IMR-90 (cell line): Measurements from ENCODE around the gene PRKN. TPM values are rescaled to one million over a fixed set of nuclear protein-coding genes. Genes with fewer than 3 reads are reported as not detected.

Experiments
- ATAC-seq: fragments of 200-7000 bp; cut with Tn5 transposase; 2 replicates; pipeline ENCODE4 v1.9.1; 2020; ENCODE audit warnings: low read depth, mild to moderate bottlenecking, moderate library complexity
- BruUV-seq: library from RNA; stranded (reverse); fragments of 400-500 nt; replicated peaks from 2 replicates; lab custom pipeline; 2021; lab: Mats Ljungman, UMichigan
- CTCF ChIA-PET: fragments of 300-600 bp; formaldehyde crosslinking; extraction: SDS; loops from one replicate; lab custom pipeline; 2021; ENCODE audit warnings: antibody characterized with exemption; lab: Yijun Ruan, JAX
- POLR2A ChIA-PET: fragments of 300-600 bp; sonication (Branson Sonifier 250); formaldehyde crosslinking; loops from one replicate; lab custom pipeline; 2022; ENCODE audit warnings: antibody characterized with exemption; ENCODE audit not compliant: unreplicated experiment; lab: Charles Lee
- DNase-seq: peaks from one replicate; pipeline ENCODE4 v3.0.0; 2013
- H2AFZ ChIP-seq: replicated peaks from 2 replicates; pipeline ENCODE3; 2013; ENCODE audit warnings: low read length, mild to moderate bottlenecking; ENCODE audit not compliant: poor library complexity
- H2AK5ac ChIP-seq: 2 replicates; pipeline ENCODE4 v1.6.1; 2013; ENCODE audit warnings: low read depth, low read length, inconsistent platforms
- H2AK9ac ChIP-seq: replicated peaks from 2 replicates; pipeline ENCODE3; 2013; ENCODE audit warnings: mild to moderate bottlenecking, low read depth, low read length, moderate library complexity; ENCODE audit not compliant: poor library complexity
- H2BK120ac ChIP-seq: 2 replicates; pipeline ENCODE4 v1.6.1; 2013; ENCODE audit warnings: low read depth, low read length, inconsistent platforms
- H2BK15ac ChIP-seq: 3 replicates; pipeline ENCODE4 v1.6.1; 2013; ENCODE audit warnings: low read depth, low read length, inconsistent platforms
- H2BK20ac ChIP-seq: 2 replicates; pipeline ENCODE4 v1.6.1; 2013; ENCODE audit warnings: low read depth, mild to moderate bottlenecking, inconsistent platforms, low read length, moderate library complexity
- H2BK5ac ChIP-seq: 2 replicates; pipeline ENCODE4 v1.6.1; 2013; ENCODE audit warnings: mild to moderate bottlenecking, low read depth, low read length, inconsistent platforms; ENCODE audit not compliant: poor library complexity, severe bottlenecking
- H3K14ac ChIP-seq: replicated peaks from 2 replicates; pipeline ENCODE4 v1.6.1; 2013; ENCODE audit warnings: low read depth, low read length, inconsistent platforms
- H3K18ac ChIP-seq: 2 replicates; pipeline ENCODE4 v1.6.1; 2013; ENCODE audit warnings: low read depth, low read length, control low read depth
- H3K23ac ChIP-seq: 2 replicates; pipeline ENCODE4 v1.6.1; 2013; ENCODE audit warnings: low read depth, low read length, inconsistent platforms
- H3K27ac ChIP-seq: 2 replicates; pipeline ENCODE4 v1.5.1; 2013; ENCODE audit warnings: mild to moderate bottlenecking, control low read depth, low read length; ENCODE audit not compliant: insufficient read depth
- H3K27me3 ChIP-seq: 2 replicates; pipeline ENCODE4 v1.6.1; 2013; ENCODE audit warnings: low read length; ENCODE audit not compliant: control insufficient read depth, insufficient read depth
- H3K36me3 ChIP-seq: 2 replicates; pipeline ENCODE4 v1.6.1; 2013; ENCODE audit warnings: low read length, mixed read lengths; ENCODE audit not compliant: control insufficient read depth, insufficient read depth
- H3K4ac ChIP-seq: 2 replicates; pipeline ENCODE4 v1.6.1; 2013; ENCODE audit warnings: low read depth, low read length, inconsistent platforms
- H3K4me1 ChIP-seq: 2 replicates; pipeline ENCODE4 v1.6.1; 2013; ENCODE audit warnings: low read length, mixed read lengths; ENCODE audit not compliant: control insufficient read depth, insufficient read depth
- H3K4me2 ChIP-seq: 2 replicates; pipeline ENCODE4 v1.6.1; 2013; ENCODE audit warnings: low read depth, mild to moderate bottlenecking, control low read depth, low read length, moderate library complexity
- H3K4me3 ChIP-seq: 2 replicates; pipeline ENCODE4 v1.5.1; 2013; ENCODE audit warnings: low read depth, mild to moderate bottlenecking, control low read depth, low read length, moderate library complexity; ENCODE audit not compliant: insufficient read depth
- H3K56ac ChIP-seq: 2 replicates; pipeline ENCODE4 v1.6.1; 2013; ENCODE audit warnings: low read length, inconsistent platforms; ENCODE audit not compliant: insufficient read depth; ENCODE audit errors: extremely low read depth
- H3K79me1 ChIP-seq, 2 experiments: 2 replicates each; pipeline ENCODE4 v1.6.1; 2013; ENCODE audit warnings: low read length in 2 of 2, inconsistent platforms in 1 of 2, low read depth in 1 of 2
- H3K9ac ChIP-seq: 2 replicates; pipeline ENCODE4 v1.6.1; 2013; ENCODE audit warnings: low read depth, low read length, control low read depth
- H3K9me1 ChIP-seq: 2 replicates; pipeline ENCODE4 v1.6.1; 2013; ENCODE audit warnings: low read length, inconsistent platforms; ENCODE audit not compliant: insufficient read depth
- H3K9me3 ChIP-seq: 2 replicates; pipeline ENCODE4 v1.6.1; 2013; ENCODE audit warnings: low read length; ENCODE audit not compliant: control insufficient read depth, insufficient read depth
- H4K20me1 ChIP-seq: 2 replicates; pipeline ENCODE4 v1.6.1; 2013; ENCODE audit warnings: low read length, inconsistent platforms; ENCODE audit not compliant: insufficient read depth
- H4K5ac ChIP-seq: 2 replicates; pipeline ENCODE4 v1.6.1; 2013; ENCODE audit warnings: mild to moderate bottlenecking, low read depth, low read length, control low read depth
- H4K8ac ChIP-seq, 2 experiments: 2 replicates each; pipeline ENCODE4 v1.6.1; 2013; ENCODE audit warnings: low read depth in 2 of 2, low read length in 2 of 2, control low read depth in 1 of 2, inconsistent platforms in 1 of 2
- H4K91ac ChIP-seq: 2 replicates; pipeline ENCODE4 v1.6.1; 2013; ENCODE audit warnings: low read depth, low read length, inconsistent platforms; ENCODE audit not compliant: insufficient read depth
- BHLHE40 ChIP-seq: fragments of 150-350 bp; IDR thresholded peaks from 2 replicates; pipeline ENCODE4 v1.6.1; 2016; ENCODE audit warnings: mild to moderate bottlenecking, low read depth, low read length
- CEBPB ChIP-seq: IDR thresholded peaks from 2 replicates; pipeline ENCODE4 v1.6.1; 2012; ENCODE audit warnings: low read depth, low read length, improper control_type of control experiment
- CHD1 ChIP-seq: IDR thresholded peaks from 2 replicates; pipeline ENCODE4 v1.6.1; 2012; ENCODE audit warnings: low read depth, low read length, improper control_type of control experiment
- FOS ChIP-seq: fragments of 150-350 bp; IDR thresholded peaks from 2 replicates; pipeline ENCODE4 v1.6.1; 2016; ENCODE audit warnings: low read depth, low read length
- MAFK ChIP-seq: IDR thresholded peaks from 2 replicates; pipeline ENCODE4 v1.6.1; 2012; ENCODE audit warnings: low read depth, low read length, improper control_type of control experiment
- MAZ ChIP-seq: IDR thresholded peaks from 2 replicates; pipeline ENCODE4 v1.6.1; 2012; ENCODE audit warnings: low read depth, mild to moderate bottlenecking, low read length, improper control_type of control experiment, moderate library complexity, borderline replicate concordance
- MXI1 ChIP-seq: IDR thresholded peaks from 2 replicates; pipeline ENCODE4 v1.6.1; 2012; ENCODE audit warnings: low read depth, mild to moderate bottlenecking, low read length, moderate library complexity, borderline replicate concordance
- NFE2L2 ChIP-seq: fragments of 150-350 bp; IDR thresholded peaks from 2 replicates; pipeline ENCODE4 v1.6.1; 2016; ENCODE audit warnings: low read depth, mild to moderate bottlenecking, low read length
- POLR2A ChIP-seq: IDR thresholded peaks from 2 replicates; pipeline ENCODE4 v1.6.1; 2012; ENCODE audit warnings: mild to moderate bottlenecking, low read depth, low read length
- RAD21 ChIP-seq: IDR thresholded peaks from 2 replicates; pipeline ENCODE4 v1.6.1; 2012; ENCODE audit warnings: low read length, improper control_type of control experiment
- RCOR1 ChIP-seq: IDR thresholded peaks from 2 replicates; pipeline ENCODE4 v1.6.1; 2012; ENCODE audit warnings: mild to moderate bottlenecking, low read length, improper control_type of control experiment; ENCODE audit not compliant: insufficient replicate concordance
- RFX5 ChIP-seq: IDR thresholded peaks from 2 replicates; pipeline ENCODE4 v1.8.0; 2012; ENCODE audit warnings: low read depth, mild to moderate bottlenecking, low read length, moderate library complexity
- SMC3 ChIP-seq: fragments of 150-350 bp; IDR thresholded peaks from 2 replicates; pipeline ENCODE4 v1.6.1; 2016; ENCODE audit warnings: low read depth, mild to moderate bottlenecking, antibody characterized with exemption, low read length, moderate library complexity
- USF2 ChIP-seq: fragments of 150-350 bp; IDR thresholded peaks from 2 replicates; pipeline ENCODE4 v1.6.1; 2017; ENCODE audit warnings: mild to moderate bottlenecking, antibody characterized with exemption, low read length, low read depth
- WGBS, 2 experiments: methylation state at CpG; one replicate each; pipeline versions ENCODE4 v1.1.5 to v1.1.7; 2013; ENCODE audit warnings: missing lambda C conversion rate in 2 of 2; ENCODE audit not compliant: insufficient read length in 1 of 2; ENCODE audit errors: extremely low coverage in 2 of 2; 5-methylcytosine and 5-hydroxymethylcytosine counted together
- dilution Hi-C: fragments of 300-500 bp; cut with HindIII; formaldehyde crosslinking; loops from one replicate; pipeline ENCODE4 v1.14.3; 2018; ENCODE audit warnings: low sequenced_read_pairs; ENCODE audit not compliant: unreplicated experiment
- in situ Hi-C: fragments of 300-500 bp; cut with MboI; formaldehyde crosslinking; loops from 3 replicates; pipeline ENCODE4 v1.14.3; 2019; ENCODE audit warnings: low sequenced_read_pairs, inconsistent platforms, mixed read lengths
- intact Hi-C: fragments of 100-400 bp; cut with micrococcal nuclease; formaldehyde crosslinking; loops from 2 replicates; pipeline ENCODE4 v1.10.0; 2022
- polyA plus RNA-seq, 3 experiments: library from polyadenylated mRNA; depleted of rRNA; stranded (reverse); fragments of >200 nt; gene quantifications; 2 replicates each; pipeline ENCODE4 v1.2.3, GENCODE V29; 2012; ENCODE audit warnings: low replicate concordance in 1 of 3
- total RNA-seq: library from RNA; depleted of rRNA; stranded (reverse); fragments of >200 nt; gene quantifications from 2 replicates; pipeline ENCODE4 v1.2.3, GENCODE V29; 2012
- TF ChIP-seq, protein P1 (sequence below): fragments of 150-350 bp; IDR thresholded peaks from 2 replicates; pipeline ENCODE4 v1.6.1; 2016; ENCODE audit warnings: low read depth, mild to moderate bottlenecking, low read length, moderate library complexity, borderline replicate concordance
- TF ChIP-seq, protein P2 (sequence below): conservative IDR thresholded peaks from 2 replicates; pipeline ENCODE4 v1.5.1; 2012; ENCODE audit warnings: mild to moderate bottlenecking, low read depth, low read length, improper control_type of control experiment

PRKN gene
- total and polyA plus RNA-seq, 2 of the 4 experiments (the other 2 are of a cell fraction), result 0.15 to 0.18 TPM

GRCh38 chr6:162332365-162332764, 395.2 kb downstream of the PRKN start:
- no CpG with 5 or more reads among the region's 4 CpGs for WGBS, 2 experiments
- no TSS peak for BruUV-seq

More at GRCh38 chr6:162332365-162332764, 395.2 kb downstream of the PRKN start:
- CTCF ChIA-PET, result no interaction called here
- Histone ChIP-seq H2BK15ac (no peak overlapping the region), H3K9me3 (peaks cover 20% of the 10 kb centered on the region), H2BK20ac (no peak overlapping the region), H3K4me2 (no peak overlapping the region), H4K8ac (no peak overlapping the region), H3K27ac (no peak overlapping the region), H3K9ac (no peak overlapping the region), H2BK5ac (no peak overlapping the region), H3K27me3 (no peaks in the 10 kb centered on the region), H2AFZ (no peak overlapping the region), H3K36me3 (no peaks in the 10 kb centered on the region), H3K4me1 (no peaks in the 10 kb centered on the region), H3K56ac (no peak overlapping the region), H4K91ac (no peak overlapping the region), H3K4me3 (no peak overlapping the region), H4K5ac (no peak overlapping the region), H3K79me1 (no peaks in the 10 kb centered on the region), H3K14ac (no peak overlapping the region), H2BK120ac (no peak overlapping the region), H3K4ac (no peak overlapping the region), H3K9me1 (no peaks in the 10 kb centered on the region), H3K23ac (no peak overlapping the region), H2AK9ac (no peak overlapping the region), H2AK5ac (no peak overlapping the region), H4K20me1 (no peaks in the 10 kb centered on the region), H3K18ac (no peak overlapping the region)
- intact Hi-C loops, result no loop called here
- DNase-seq, result no peak
- TF ChIP-seq USF2 (no peak), MXI1 (no peak), RAD21 (no peak), MAFK (no peak), MAZ (no peak), RCOR1 (no peak), POLR2A (no peak), BHLHE40 (no peak), FOS (no peak), RFX5 (no peak), SMC3 (no peak), CHD1 (no peak), CEBPB (no peak), NFE2L2 (no peak)
- TF ChIP-seq, protein P1, sequence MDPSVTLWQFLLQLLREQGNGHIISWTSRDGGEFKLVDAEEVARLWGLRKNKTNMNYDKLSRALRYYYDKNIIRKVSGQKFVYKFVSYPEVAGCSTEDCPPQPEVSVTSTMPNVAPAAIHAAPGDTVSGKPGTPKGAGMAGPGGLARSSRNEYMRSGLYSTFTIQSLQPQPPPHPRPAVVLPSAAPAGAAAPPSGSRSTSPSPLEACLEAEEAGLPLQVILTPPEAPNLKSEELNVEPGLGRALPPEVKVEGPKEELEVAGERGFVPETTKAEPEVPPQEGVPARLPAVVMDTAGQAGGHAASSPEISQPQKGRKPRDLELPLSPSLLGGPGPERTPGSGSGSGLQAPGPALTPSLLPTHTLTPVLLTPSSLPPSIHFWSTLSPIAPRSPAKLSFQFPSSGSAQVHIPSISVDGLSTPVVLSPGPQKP, result no peak
- TF ChIP-seq, protein P2, sequence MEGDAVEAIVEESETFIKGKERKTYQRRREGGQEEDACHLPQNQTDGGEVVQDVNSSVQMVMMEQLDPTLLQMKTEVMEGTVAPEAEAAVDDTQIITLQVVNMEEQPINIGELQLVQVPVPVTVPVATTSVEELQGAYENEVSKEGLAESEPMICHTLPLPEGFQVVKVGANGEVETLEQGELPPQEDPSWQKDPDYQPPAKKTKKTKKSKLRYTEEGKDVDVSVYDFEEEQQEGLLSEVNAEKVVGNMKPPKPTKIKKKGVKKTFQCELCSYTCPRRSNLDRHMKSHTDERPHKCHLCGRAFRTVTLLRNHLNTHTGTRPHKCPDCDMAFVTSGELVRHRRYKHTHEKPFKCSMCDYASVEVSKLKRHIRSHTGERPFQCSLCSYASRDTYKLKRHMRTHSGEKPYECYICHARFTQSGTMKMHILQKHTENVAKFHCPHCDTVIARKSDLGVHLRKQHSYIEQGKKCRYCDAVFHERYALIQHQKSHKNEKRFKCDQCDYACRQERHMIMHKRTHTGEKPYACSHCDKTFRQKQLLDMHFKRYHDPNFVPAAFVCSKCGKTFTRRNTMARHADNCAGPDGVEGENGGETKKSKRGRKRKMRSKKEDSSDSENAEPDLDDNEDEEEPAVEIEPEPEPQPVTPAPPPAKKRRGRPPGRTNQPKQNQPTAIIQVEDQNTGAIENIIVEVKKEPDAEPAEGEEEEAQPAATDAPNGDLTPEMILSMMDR, result no peak
- ATAC-seq, result no peak
- in situ Hi-C loops, result no loop called here
- dilution Hi-C loops, result no loop called here
- POLR2A ChIA-PET, result no interaction called here
